Heart right ventricle (tissue), 16 donors: ENCODE data around the gene KLHL17. TPM values are rescaled to one million over a fixed set of nuclear protein-coding genes. Genes with fewer than 3 reads are reported as not detected.
A peak's percentile ranks its signal among the peaks of the same experiment; 100 is the strongest.

Source experiments
- ATAC-seq, 8 donors: fragments of 200-7000 bp; cut with Tn5 transposase; one replicate each; pipeline ENCODE4 v1.9.1; 2020; ENCODE audit warnings: mild to moderate bottlenecking in 8 of 8, moderate library complexity in 8 of 8, moderate number of reproducible peaks in 1 of 8
- DNase-seq, 2 donors: peaks; one replicate each; pipeline ENCODE4 v3.0.0-alpha.2; 2020
- H3K27ac ChIP-seq, 10 donors: fragments of 200-600 bp; sonication (generic) in 2 of 10; one replicate each; pipeline versions ENCODE4 v1.5.0 to v1.8.0; 2020 to 2022; ENCODE audit warnings: mild to moderate bottlenecking in 3 of 10
- H3K27me3 ChIP-seq, 7 donors: fragments of 200-600 bp; one replicate each; pipeline ENCODE4 v1.8.0; 2021 to 2022; ENCODE audit warnings: mild to moderate bottlenecking in 2 of 7
- H3K36me3 ChIP-seq, 9 donors: fragments of 200-600 bp; sonication (generic) in 1 of 9; one replicate each; pipeline versions ENCODE4 v1.5.0 to v1.8.0; 2020 to 2022; ENCODE audit warnings: mild to moderate bottlenecking in 2 of 9
- H3K4me1 ChIP-seq, 9 donors: fragments of 200-600 bp; sonication (generic) in 1 of 9; one replicate each; pipeline versions ENCODE4 v1.5.0 to v1.8.0; 2020 to 2022; ENCODE audit warnings: mild to moderate bottlenecking in 4 of 9
- H3K4me3 ChIP-seq, 10 donors: fragments of 200-600 bp; sonication (generic) in 2 of 10; one replicate each; pipeline versions ENCODE4 v1.5.0 to v1.8.0; 2020 to 2022; ENCODE audit warnings: mild to moderate bottlenecking in 7 of 10, moderate library complexity in 2 of 10
- H3K9me3 ChIP-seq, 11 donors: fragments of 200-600 bp in 10 of 11; sonication (generic) in 2 of 11; one replicate each; pipeline versions ENCODE4 v1.5.0 to v1.8.0; 2013 to 2022; ENCODE audit warnings: mild to moderate bottlenecking in 2 of 11, control low read depth in 1 of 11, moderate library complexity in 1 of 11
- WGBS, 2 donors: extraction: QIAGEN DNeasy Blood & Tissue Kit; methylation state at CpG; one replicate each; pipeline ENCODE4 v1.1.7; 2013; ENCODE audit warnings: inconsistent platforms in 1 of 2; 5-methylcytosine and 5-hydroxymethylcytosine counted together
- intact Hi-C, 10 donors: fragments of 100-400 bp; cut with DNase I; formaldehyde crosslinking; loops; one replicate each; pipeline versions ENCODE4 v1.11.1 to v1.14.2; 2022
- polyA plus RNA-seq, 2 donors: library from polyadenylated mRNA; stranded (reverse); fragments of 200-250 nt; gene quantifications; one replicate each; pipeline ENCODE4 v1.2.3, GENCODE V29; 2013
- total RNA-seq, 10 donors: library from RNA; stranded (reverse); fragmentation: NEBNext Ultra II Directional in 3 of 10; extraction: Animal tissue kit (Norgen Biotek cat#: 25700) in 3 of 10; gene quantifications; one replicate each; pipeline versions ENCODE4 v1.2.1 to v1.2.4, GENCODE V29; 2021 to 2023
- TF ChIP-seq, protein P1 (sequence below), 9 donors: fragments of 200-600 bp; sonication (generic) in 2 of 9; IDR thresholded peaks; one replicate each; pipeline versions ENCODE4 v1.5.0 to v1.8.0; 2021 to 2022; ENCODE audit warnings: antibody characterized with exemption in 9 of 9, mild to moderate bottlenecking in 5 of 9, moderate library complexity in 1 of 9
- donor health status: Arrhythmogenic right ventricular cardiomyopathy.
- donor health status: ischemic (EF 13 %, LVEDD 7.1; RV severe dilation, severe dysfunction).
- donor health status: healthy with polysubstance abuse.
- donor health status: DM: no; HTN: yes; CAD: no.
- donor health status: DM: no; HTN: no; CAD: no.
- donor health status: ischemic (EF 25% LVEDD 6.9; RV normal size, moderate dysfunction).
- donor health status: ischemic (EF 25% LVEDD 5.7; RV mildly dilated, moderate dysfunction).
- donor health status: healthy.
- donor health status: DM: yes; HTN: yes; CAD: no.
- donor health status: Ischemic cardiomyopathy.
- donor health status: ischemic (EF 35%, LVEDD 5.7; RV mildly dilated, moderate dysfunction).
- donor health status: nonischemic (EF 11% LVEDD 7.7; RV severe dilation, severe dysfunction).
- donor health status: DM: yes; HTN: yes; CAD: no.
- donor health status: PGD.
- donor health status: ischemic (EF 29% LVEDD 5.4; RV normal size, mild dysfunction).
- donor health status: nonischemic (EF 23%, LVEDD 6.1; RV moderate dilation, normal function).

Gene KLHL17
- total and polyA plus RNA-seq, 12 donors = 1.3 to 10.2 (median 3.7) TPM

DNA sequence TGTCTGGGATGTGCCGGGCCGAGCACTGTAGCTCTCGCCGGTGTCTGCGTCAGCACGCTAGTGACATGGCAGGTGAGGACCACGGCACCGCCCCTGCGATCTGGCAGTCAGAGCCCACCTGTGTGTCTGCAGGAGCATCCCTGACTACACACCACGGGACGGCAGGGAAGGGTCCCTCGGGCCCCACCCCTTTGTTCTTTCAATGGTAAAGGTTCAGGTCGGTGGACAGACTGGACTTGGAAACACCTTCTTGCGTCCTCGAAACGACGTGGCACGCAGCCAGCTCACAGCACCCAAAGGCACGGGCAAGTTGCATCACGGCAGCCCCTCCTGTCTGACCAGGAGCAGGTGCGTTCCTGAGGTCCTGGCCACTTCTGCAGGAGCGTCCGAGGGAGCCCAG, 40.4 kb upstream of the KLHL17 start:
- Histone ChIP-seq H3K4me1 (peaks cover 15 to 39% (median 28%) of the 10 kb centered on the region in 9 donors), H3K4me3 (no peak overlapping the region), H3K27ac (no peak overlapping the region), H3K36me3 (no peaks in the 10 kb centered on the region), H3K9me3 (no peaks in the 10 kb centered on the region), H3K27me3 (peaks cover 12 to 97% (median 88%) of the 10 kb centered on the region in 7 donors)
- intact Hi-C loops = loop anchor here in 1 of 10 donors (2.0 kb wide), 1 partner anchor 21 kb away; no protein-coding TSS in a partner anchor
- TF ChIP-seq, protein P1, sequence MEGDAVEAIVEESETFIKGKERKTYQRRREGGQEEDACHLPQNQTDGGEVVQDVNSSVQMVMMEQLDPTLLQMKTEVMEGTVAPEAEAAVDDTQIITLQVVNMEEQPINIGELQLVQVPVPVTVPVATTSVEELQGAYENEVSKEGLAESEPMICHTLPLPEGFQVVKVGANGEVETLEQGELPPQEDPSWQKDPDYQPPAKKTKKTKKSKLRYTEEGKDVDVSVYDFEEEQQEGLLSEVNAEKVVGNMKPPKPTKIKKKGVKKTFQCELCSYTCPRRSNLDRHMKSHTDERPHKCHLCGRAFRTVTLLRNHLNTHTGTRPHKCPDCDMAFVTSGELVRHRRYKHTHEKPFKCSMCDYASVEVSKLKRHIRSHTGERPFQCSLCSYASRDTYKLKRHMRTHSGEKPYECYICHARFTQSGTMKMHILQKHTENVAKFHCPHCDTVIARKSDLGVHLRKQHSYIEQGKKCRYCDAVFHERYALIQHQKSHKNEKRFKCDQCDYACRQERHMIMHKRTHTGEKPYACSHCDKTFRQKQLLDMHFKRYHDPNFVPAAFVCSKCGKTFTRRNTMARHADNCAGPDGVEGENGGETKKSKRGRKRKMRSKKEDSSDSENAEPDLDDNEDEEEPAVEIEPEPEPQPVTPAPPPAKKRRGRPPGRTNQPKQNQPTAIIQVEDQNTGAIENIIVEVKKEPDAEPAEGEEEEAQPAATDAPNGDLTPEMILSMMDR (IDR thresholded peaks at IDR 0.05) = no peak
- no peak for DNase-seq
- no peak for ATAC-seq
- 52 to 69% methylated on average over 23 of the region's 23 CpGs for WGBS, 2 donors

DNA sequence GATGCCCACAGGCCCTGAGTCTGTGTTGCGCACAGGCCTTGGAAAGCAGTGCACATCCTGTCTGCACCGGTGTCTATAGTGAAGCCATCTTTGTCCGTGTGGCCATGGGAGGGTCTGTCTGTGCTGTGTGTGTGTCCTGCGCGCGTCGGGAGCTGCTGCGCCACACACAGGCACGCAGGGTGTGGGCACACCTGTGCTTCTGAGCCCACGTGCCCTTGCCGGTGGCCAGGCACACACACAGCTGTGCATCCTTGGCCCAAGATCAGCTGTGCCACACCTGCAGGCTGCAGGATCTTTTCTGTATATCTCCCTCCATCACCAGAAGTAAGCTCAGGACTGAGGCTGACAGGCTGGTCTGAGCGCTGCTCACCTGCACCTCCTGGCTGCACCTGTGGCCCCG, 39.9 kb upstream of the KLHL17 start:
- intact Hi-C loops = loop anchor here in 1 of 10 donors (2.0 kb wide), 1 partner anchor 20 kb away; no protein-coding TSS in a partner anchor
- 18 to 34% methylated on average over 13 of the region's 13 CpGs for WGBS, 2 donors
- TF ChIP-seq, protein P1 (IDR thresholded peaks at IDR 0.05) = no peak
- H3K9me3 ChIP-seq = no peaks in the 10 kb centered on the region
- H3K4me3 ChIP-seq = no peak overlapping the region
- ATAC-seq (no peak), DNase-seq (no peak)
- no peaks in the 10 kb centered on the region for H3K36me3 ChIP-seq
- peaks cover 12 to 100% (median 88%) of the 10 kb centered on the region in 7 donors for H3K27me3 ChIP-seq
- H3K4me1 ChIP-seq = peaks cover 15 to 43% (median 30%) of the 10 kb centered on the region in 9 donors
- H3K27ac ChIP-seq = no peak overlapping the region

DNA sequence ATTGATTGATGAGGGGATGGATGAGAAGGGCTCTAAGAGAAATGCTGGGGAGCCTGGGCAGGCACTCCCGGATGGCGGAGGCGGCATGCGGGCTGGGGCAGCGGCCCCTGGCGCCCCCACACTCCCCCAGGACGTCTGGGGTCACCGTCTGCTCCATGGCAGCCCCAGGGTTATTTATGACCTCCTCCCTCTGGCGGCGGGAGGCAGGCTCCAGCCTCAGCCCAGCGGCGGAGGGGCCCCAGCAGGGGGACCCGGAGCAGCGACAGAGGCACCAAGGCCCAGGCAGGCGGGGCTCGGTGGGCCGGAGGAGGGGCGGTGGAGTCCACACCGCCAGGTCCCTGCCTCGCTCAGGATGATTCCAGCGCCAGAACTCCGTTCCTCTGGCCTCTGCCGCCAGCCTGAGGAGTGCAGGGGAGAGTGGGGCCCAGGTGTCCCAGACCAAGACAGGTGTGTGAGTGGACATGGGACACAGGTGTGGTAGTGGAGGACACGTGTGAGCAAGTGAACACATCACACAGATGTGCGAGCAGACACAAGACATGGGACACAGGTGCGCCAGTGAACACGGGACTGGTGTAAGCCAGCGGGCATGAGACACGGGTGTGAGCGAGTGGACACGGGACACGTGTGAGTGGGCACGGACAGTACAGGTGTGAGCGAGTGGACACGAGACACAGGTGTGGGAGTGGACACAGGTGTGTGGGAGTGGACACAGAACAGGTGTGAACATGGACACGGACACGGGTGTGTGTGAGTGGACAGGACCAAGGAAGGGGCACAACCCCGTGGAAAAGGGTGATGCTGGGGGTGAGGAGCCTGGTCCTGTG, 39.2 kb upstream of the KLHL17 start:
- Histone ChIP-seq H3K4me3 (peak overlapping the region in 2 of 10 donors; percentile 2 to 3), H3K4me1 (peaks cover 19 to 50% (median 32%) of the 10 kb centered on the region in 9 donors)
- ATAC-seq = peak; percentile 63 to 83 (median 74)

More for the DNA sequence above, 39.2 kb upstream of the KLHL17 start:
- WGBS, 2 donors = 26 to 34% methylated on average over 33 to 38 of the region's 38 CpGs
- no peaks in the 10 kb centered on the region for H3K9me3 ChIP-seq
- TF ChIP-seq, protein P1 (IDR thresholded peaks at IDR 0.05) = peak; percentile 26 to 76 (median 58)
- H3K27me3 ChIP-seq = peaks cover 17 to 100% (median 88%) of the 10 kb centered on the region in 7 donors
- H3K36me3 ChIP-seq = no peaks in the 10 kb centered on the region
- DNase-seq = peak; percentile 65 to 69
- no peak overlapping the region for H3K27ac ChIP-seq
- intact Hi-C loops = loop anchor here in 1 of 10 donors (2.0 kb wide), 1 partner anchor 20 kb away; no protein-coding TSS in a partner anchor
